ENCODE data around the gene HDAC9. TPM values are rescaled to one million over a fixed set of nuclear protein-coding genes. Genes with fewer than 3 reads are reported as not detected.

Gene HDAC9
- total and polyA plus RNA-seq, 2 experiments from 2014 or later = 3.7 to 9.4 TPM

GRCh38 chr7:19020062-19020461 lies 524.5 kb downstream of the HDAC9 start:
- DNase-seq (ENCODE audit: low spot score) = no peak
- H3K4me3 ChIP-seq = no peak overlapping the region

GRCh38 chr7:19020711-19021110 lies 525.2 kb downstream of the HDAC9 start:
- H3K9me2 ChIP-seq (replicated peaks; ENCODE audit: insufficient read depth) = no peaks in the 10 kb centered on the region
- no peaks in the 10 kb centered on the region for H3K79me2 ChIP-seq
- no peak overlapping the region for H3K27ac ChIP-seq
- H2AFZ ChIP-seq = no peak overlapping the region
- no peak overlapping the region for H3K4me3 ChIP-seq
- no peak for TF ChIP-seq EZH2phosphoT487 (IDR thresholded peaks at IDR 0.05; ENCODE audit: low read depth, severe bottlenecking, unreplicated experiment)
- H3K27me3 ChIP-seq = no peaks in the 10 kb centered on the region
- WGBS (ENCODE audit: low lambda C conversion rate, missing lambda C conversion rate) = 84% methylated on average over 2 of the region's 2 CpGs
- H4K20me1 ChIP-seq (ENCODE audit: insufficient read depth, poor library complexity, severe bottlenecking) = no peaks in the 10 kb centered on the region
- H3K4me1 ChIP-seq (ENCODE audit: insufficient read depth) = no peaks in the 10 kb centered on the region
- H3K36me3 ChIP-seq (replicated peaks; ENCODE audit: insufficient read depth, low read depth) = no peaks in the 10 kb centered on the region
- no peak for DNase-seq (ENCODE audit: low spot score)
- no peaks in the 10 kb centered on the region for H3K9me3 ChIP-seq (ENCODE audit: low read depth)
- no peak overlapping the region for H3K4me2 ChIP-seq

More at GRCh38 chr7:19020062-19020461, 524.5 kb downstream of the HDAC9 start:
- H3K27me3 ChIP-seq = no peaks in the 10 kb centered on the region
- no peaks in the 10 kb centered on the region for H3K79me2 ChIP-seq
- H3K9me3 ChIP-seq (ENCODE audit: low read depth) = no peaks in the 10 kb centered on the region
- no peak overlapping the region for H3K4me2 ChIP-seq
- no peak overlapping the region for H3K27ac ChIP-seq
- H2AFZ ChIP-seq = no peak overlapping the region
- no peaks in the 10 kb centered on the region for H4K20me1 ChIP-seq (ENCODE audit: insufficient read depth, poor library complexity, severe bottlenecking)
- H3K9me2 ChIP-seq (replicated peaks; ENCODE audit: insufficient read depth) = no peaks in the 10 kb centered on the region
- H3K4me1 ChIP-seq (ENCODE audit: insufficient read depth) = no peaks in the 10 kb centered on the region
- no peaks in the 10 kb centered on the region for H3K36me3 ChIP-seq (replicated peaks; ENCODE audit: insufficient read depth, low read depth)
- TF ChIP-seq CTCF (IDR thresholded peaks at IDR 0.05; ENCODE audit: poor library complexity) (no peak), EZH2 (IDR thresholded peaks at IDR 0.05; ENCODE audit: borderline replicate concordance) (no peak), EZH2phosphoT487 (IDR thresholded peaks at IDR 0.05; ENCODE audit: low read depth, severe bottlenecking, unreplicated experiment) (no peak)
- WGBS (ENCODE audit: low lambda C conversion rate, missing lambda C conversion rate) = 86% methylated on average over 2 of the region's 2 CpGs

GRCh38 chr7:19023477-19023876 lies 527.9 kb downstream of the HDAC9 start:
- no peaks in the 10 kb centered on the region for H3K9me2 ChIP-seq (replicated peaks; ENCODE audit: insufficient read depth)
- H3K4me1 ChIP-seq (ENCODE audit: insufficient read depth) = no peaks in the 10 kb centered on the region
- no peak for DNase-seq (ENCODE audit: low spot score)
- no peaks in the 10 kb centered on the region for H3K9me3 ChIP-seq (ENCODE audit: low read depth)
- H3K36me3 ChIP-seq (replicated peaks; ENCODE audit: insufficient read depth, low read depth) = no peaks in the 10 kb centered on the region
- H3K27ac ChIP-seq = no peak overlapping the region
- no peaks in the 10 kb centered on the region for H3K79me2 ChIP-seq
- no peak overlapping the region for H2AFZ ChIP-seq
- no peak overlapping the region for H3K4me3 ChIP-seq
- H3K27me3 ChIP-seq = no peaks in the 10 kb centered on the region
- H4K20me1 ChIP-seq (ENCODE audit: insufficient read depth, poor library complexity, severe bottlenecking) = no peaks in the 10 kb centered on the region
- TF ChIP-seq EZH2phosphoT487 (IDR thresholded peaks at IDR 0.05; ENCODE audit: low read depth, severe bottlenecking, unreplicated experiment) (no peak), CTCF (IDR thresholded peaks at IDR 0.05; ENCODE audit: poor library complexity) (no peak), EZH2 (IDR thresholded peaks at IDR 0.05; ENCODE audit: borderline replicate concordance) (no peak)
- H3K4me2 ChIP-seq = no peak overlapping the region
- 75% methylated on average over 3 of the region's 3 CpGs for WGBS (ENCODE audit: low lambda C conversion rate, missing lambda C conversion rate)

- TF ChIP-seq EZH2 (IDR thresholded peaks at IDR 0.05; ENCODE audit: borderline replicate concordance) (no peak), EZH2phosphoT487 (IDR thresholded peaks at IDR 0.05; ENCODE audit: low read depth, severe bottlenecking, unreplicated experiment) (no peak), CTCF (IDR thresholded peaks at IDR 0.05; ENCODE audit: poor library complexity) (no peak)
- no peaks in the 10 kb centered on the region for H3K9me2 ChIP-seq (replicated peaks; ENCODE audit: insufficient read depth)
- H3K27ac ChIP-seq = no peak overlapping the region
- H3K36me3 ChIP-seq (replicated peaks; ENCODE audit: insufficient read depth, low read depth) = no peaks in the 10 kb centered on the region
- DNase-seq (ENCODE audit: low spot score) = peak; percentile 15
- H3K4me2 ChIP-seq = no peak overlapping the region
- no peaks in the 10 kb centered on the region for H3K27me3 ChIP-seq
- no peaks in the 10 kb centered on the region for H3K4me1 ChIP-seq (ENCODE audit: insufficient read depth)
- H3K9me3 ChIP-seq (ENCODE audit: low read depth) = no peaks in the 10 kb centered on the region
- H4K20me1 ChIP-seq (ENCODE audit: insufficient read depth, poor library complexity, severe bottlenecking) = no peaks in the 10 kb centered on the region
- 37% methylated on average over 4 of the region's 4 CpGs for WGBS (ENCODE audit: low lambda C conversion rate, missing lambda C conversion rate)
- no peaks in the 10 kb centered on the region for H3K79me2 ChIP-seq
- H2AFZ ChIP-seq = no peak overlapping the region
- no peak overlapping the region for H3K4me3 ChIP-seq
Observed at GRCh38 chr7:19024261-19024660, 528.7 kb downstream of the HDAC9 start.

Measured in hepatocyte (in vitro differentiated cells).